GM18505 (cell line): ENCODE measurements around the gene ACTL10.
"Not testable (repeated sequence)": the region's sequence is repeated elsewhere in the genome, so short reads cannot be mapped to it uniquely, and the experiment has no call there.

ENCODE experiments used
- ATAC-seq: cut with Tn5 transposase; IDR thresholded peaks from one replicate; pipeline ENCODE4 v1.9.1; 2021; ENCODE audit not compliant: unreplicated experiment
- POLR2A ChIP-seq: IDR thresholded peaks from 4 replicates; pipeline ENCODE4 v1.6.1; 2011; ENCODE audit warnings: borderline replicate concordance; ENCODE audit not compliant: insufficient read depth, insufficient read length; ENCODE audit errors: extremely low read depth

ACTL10 gene

DNA sequence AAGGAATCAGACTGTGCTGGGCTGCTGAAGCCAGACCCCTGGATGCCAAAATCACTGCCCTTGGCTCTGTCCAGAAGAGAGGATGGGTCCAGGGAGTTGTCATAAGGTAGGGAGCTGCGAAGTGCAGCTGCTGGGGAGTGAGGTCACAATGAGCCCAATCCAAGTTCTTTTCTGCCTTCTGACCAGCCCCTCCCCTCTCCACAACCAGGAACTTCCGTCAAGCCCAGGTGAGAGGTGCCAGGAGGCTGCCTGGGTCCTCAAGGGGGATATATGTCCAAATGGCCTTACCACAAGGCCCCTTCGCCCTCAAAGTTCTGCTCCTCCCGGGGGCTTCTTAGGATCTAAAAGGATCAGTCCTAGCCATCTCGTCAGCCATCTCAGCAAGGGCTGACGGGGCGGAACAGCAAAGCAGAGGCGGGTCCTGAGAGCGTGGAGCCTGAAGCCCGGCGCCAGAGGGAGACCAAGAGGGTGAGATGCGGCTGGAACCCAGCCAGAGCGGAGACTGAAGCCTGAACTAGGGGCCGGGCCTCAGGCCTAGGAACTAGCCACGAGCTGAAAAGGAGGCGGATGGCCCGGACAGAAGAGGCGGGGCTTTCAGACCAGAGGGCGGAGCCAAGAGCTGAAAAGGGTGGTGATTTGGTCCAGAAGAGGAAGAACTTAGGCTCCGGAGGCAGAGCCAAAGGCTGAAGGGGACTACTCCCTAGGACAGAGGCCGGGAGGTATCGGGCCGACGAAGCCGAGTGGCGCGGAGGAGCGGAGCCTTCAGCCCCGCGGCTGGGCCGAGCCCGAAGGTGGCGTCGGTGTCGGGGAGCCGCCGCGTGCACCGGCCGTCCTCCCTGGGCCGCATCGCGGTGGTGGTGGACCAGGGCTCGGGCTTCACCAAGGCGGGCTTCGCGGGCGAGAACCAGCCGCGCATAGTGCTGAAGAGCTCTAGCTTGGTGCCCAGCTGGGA lies at the start of gene ACTL10:
ACTL10 (plus strand) TSS at position 651 of the 952 bp plus-strand sequence. CDS start 555 bp downstream, outside the sequence.
- ATAC-seq = peak; percentile 59
- peak; percentile 85 for TF ChIP-seq POLR2A

DNA sequence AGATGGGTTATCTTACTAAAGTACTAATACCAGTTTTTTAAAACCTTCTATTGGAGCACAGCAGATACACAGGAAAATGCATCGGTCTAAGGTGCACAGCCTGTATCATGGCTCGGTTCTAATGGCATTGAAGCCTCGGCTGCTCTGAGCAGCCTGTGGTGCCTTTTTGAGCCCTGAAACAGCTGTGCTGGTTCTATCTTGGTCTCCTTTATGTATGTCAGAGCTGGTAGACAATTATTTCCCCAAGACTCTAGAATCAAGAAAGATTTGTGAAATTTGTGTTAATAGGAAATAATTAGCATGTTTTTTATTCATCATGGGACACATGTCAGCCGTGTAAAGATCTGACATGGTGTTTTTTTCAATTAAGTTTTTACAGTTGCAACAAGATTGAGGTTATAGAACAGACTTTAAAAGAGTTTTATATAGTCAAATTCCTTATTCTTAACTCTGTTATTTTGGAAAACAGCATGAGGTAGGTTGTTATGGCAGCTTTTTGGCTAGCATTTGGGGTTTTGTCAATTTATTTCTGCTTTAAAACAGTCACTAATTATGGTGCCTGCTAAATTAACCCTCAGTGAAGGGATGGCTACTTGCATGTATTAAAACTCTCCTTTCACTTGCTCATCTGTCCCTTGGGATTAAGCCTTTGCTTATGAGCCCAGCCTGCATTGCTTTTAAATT lies 44.9 kb upstream of the ACTL10 start:
- ATAC-seq = no peak
- TF ChIP-seq POLR2A = no peak

- TF ChIP-seq POLR2A = no peak
- no peak for ATAC-seq
Measured at GRCh38 chr20:33622705-33623365, 43.9 kb upstream of the ACTL10 start.

- TF ChIP-seq POLR2A = no peak
- ATAC-seq = no peak
Measured at GRCh38 chr20:33624399-33624798, 42.3 kb upstream of the ACTL10 start.

DNA sequence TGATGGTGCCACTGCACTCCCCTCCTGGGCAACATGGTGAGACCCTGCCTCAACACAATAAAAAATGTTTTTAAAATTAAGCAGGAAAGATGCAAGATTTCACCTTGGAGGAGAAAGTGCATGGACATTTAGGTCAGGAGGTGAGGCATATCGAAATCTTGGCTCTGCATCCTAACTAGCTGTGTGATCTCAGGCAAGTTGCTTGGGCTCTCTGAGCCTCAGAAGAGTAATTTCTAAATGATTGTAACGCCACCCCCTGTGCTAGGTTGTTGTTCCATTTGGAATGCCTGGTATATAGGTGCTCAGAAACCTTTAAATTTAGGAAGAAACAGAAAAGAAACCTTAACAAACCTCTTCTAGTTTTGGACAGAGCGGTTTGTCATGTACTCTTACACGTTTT lies 40.6 kb upstream of the ACTL10 start:
- ATAC-seq = no peak

GRCh38 chr20:33627577-33628216 lies 39.0 kb upstream of the ACTL10 start:
- no peak for TF ChIP-seq POLR2A
- no peak for ATAC-seq

More for the DNA sequence above, 40.6 kb upstream of the ACTL10 start:
- no peak for TF ChIP-seq POLR2A

DNA sequence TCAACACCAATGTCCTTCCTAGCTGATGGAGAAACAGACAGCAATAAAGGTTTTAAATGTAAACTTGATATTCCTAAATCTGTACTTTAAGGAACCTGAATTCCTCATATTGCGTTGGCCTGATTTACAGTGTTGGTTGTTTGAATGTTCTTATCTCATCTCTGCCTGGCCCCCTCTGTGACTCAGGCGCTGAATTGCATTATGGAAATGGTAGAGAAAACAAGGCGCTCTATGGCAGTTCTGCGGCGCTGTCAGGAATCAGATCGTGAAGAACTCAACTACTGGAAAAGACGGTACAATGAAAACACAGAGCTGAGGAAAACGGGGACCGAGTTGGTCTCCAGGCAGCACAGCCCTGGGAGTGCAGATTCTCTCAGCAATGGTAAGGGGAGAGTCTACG lies 37.2 kb upstream of the ACTL10 start:
- no peak for ATAC-seq
- TF ChIP-seq POLR2A = no peak

DNA sequence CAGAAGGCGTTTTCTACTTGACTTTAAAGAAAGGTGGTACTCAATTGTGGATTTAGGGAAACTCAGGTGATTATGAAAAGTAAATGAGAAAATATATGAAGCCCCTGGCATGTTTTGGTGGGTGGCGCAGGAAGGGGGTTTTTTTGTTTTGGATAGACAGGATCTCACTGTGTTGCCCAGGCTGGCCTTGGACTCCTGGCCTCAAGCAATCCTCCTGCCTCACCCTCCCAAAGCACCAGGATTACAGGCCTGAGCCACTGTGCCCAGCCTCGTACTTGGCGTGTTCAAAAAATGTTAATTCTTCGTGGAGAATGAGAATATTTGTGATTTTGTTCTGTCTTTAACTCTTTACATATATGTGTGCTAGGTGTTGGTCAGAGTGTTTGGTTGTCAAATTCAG lies 36.8 kb upstream of the ACTL10 start:
- ATAC-seq = no peak
- TF ChIP-seq POLR2A = no peak

GRCh38 chr20:33630507-33630906 lies 36.2 kb upstream of the ACTL10 start:
- ATAC-seq = no peak
- no peak for TF ChIP-seq POLR2A

- not testable (repeated sequence) for ATAC-seq
Measured at GRCh38 chr20:33631910-33632309, 34.8 kb upstream of the ACTL10 start.

- no peak for ATAC-seq
- TF ChIP-seq POLR2A = no peak
Measured at GRCh38 chr20:33635341-33635740, 31.4 kb upstream of the ACTL10 start.

- no peak for ATAC-seq
- TF ChIP-seq POLR2A = no peak
Measured at GRCh38 chr20:33636776-33637175, 30.0 kb upstream of the ACTL10 start.

DNA sequence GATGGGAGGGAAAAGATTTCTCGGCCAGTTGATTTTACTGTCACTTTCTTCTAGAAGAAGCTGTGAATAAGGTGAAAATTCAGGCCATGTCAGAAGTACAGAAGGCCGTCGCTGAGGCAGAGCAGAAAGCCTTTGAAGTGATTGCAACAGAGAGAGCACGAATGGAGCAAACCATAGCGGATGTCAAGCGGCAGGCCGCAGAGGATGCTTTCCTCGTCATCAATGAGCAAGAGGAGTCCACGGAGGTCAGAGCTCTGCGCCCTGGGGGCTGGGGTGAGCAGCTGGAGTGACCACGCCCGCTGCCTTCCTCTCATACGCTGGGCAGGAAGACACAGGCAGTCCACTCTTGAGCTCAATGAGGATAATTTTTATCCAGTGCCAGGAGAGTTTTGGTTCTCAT lies 26.5 kb upstream of the ACTL10 start:
- no peak for TF ChIP-seq POLR2A
- no peak for ATAC-seq
